ENCODE results near the gene RUNX1.

The RUNX1 gene

GRCh38 chr21:34892209-34892608 is 156.9 kb downstream of the RUNX1 start:
- no peak for DNase-seq

- DNase-seq: no peak
Observed at GRCh38 chr21:34891613-34891943, 157.5 kb downstream of the RUNX1 start.

- peak; percentile 58 for DNase-seq
Observed at GRCh38 chr21:34890724-34891612, 158.1 kb downstream of the RUNX1 start.

- DNase-seq: no peak
Observed at GRCh38 chr21:34890470-34890723, 158.7 kb downstream of the RUNX1 start.

DNA sequence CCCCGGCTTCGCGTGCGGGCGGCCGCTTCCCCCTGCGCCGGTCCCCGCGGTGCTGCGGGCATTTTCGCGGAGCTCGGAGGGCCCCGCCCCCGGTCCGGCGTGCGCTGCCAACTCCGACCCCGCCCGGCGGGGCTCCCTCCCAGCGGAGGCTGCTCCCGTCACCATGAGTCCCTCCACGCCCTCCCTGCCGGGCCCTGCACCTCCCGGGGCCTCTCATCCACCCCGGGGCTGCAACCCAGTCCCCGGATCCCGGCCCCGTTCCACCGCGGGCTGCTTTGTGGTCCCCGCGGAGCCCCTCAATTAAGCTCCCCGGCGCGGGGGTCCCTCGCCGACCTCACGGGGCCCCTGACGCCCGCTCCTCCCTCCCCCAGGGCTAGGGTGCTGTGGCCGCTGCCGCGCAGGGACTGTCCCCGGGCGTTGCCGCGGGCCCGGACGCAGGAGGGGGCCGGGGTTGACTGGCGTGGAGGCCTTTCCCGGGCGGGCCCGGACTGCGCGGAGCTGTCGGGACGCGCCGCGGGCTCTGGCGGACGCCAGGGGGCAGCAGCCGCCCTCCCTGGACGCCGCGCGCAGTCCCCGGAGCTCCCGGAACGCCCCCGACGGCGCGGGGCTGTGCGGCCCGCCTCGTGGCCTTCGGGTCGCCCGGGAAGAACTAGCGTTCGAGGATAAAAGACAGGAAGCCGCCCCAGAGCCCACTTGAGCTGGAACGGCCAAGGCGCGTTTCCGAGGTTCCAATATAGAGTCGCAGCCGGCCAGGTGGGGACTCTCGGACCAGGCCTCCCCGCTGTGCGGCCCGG is 159.2 kb downstream of the RUNX1 start:
- DNase-seq: peak; percentile 87

DNA sequence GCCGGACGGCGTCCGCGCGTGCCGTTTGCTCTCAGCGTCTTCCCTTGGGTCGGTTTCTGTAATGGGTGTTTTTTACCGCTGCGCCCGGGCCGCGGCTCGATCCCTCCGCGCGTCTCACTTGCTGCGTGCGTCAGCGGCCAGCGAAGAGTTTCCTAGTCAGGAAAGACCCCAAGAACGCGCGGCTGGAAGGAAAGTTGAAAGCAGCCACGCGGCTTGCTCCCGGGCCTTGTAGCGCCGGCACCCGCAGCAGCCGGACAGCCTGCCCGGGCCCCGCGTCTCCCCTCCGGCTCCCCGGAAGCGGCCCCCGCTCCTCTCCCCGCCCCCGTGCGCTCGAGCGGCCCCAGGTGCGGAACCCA is 159.8 kb downstream of the RUNX1 start:
- peak; percentile 75 for DNase-seq

DNA sequence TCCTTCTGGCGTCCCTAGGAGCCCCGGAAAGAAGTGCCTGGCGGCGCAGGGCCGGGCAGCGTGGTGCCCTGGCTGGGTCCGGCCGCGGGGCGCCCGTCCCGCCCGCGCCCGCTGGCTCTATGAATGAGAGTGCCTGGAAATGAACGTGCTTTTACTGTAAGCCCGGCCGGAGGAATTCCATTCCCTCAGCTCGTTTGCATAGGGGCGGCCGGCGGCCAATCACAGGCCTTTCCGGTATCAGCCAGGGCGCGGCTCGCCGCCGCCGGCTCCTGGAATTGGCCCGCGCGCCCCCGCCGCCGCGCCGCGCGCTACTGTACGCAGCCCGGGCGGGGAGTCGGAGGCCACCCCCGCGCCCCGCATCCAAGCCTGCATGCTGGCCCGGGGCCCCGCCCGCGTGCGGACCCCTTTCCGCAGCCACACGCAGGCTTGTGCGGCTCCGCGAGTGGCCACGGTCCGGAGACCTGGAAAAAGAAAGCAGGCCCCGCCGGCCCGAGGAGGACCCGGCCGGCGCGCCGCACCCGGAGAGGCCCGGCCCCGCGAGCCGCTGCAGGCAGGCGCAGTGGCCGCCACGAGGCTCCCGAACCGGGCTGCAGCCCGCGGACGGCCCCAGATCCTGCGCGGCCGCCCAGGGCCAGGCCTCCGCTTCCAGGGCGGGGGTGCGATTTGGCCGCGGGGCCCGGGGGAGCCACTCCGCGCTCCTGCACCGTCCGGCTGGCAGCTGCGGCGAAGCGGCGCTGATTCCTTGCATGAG is 160.4 kb downstream of the RUNX1 start:
- peak; percentile 98 for DNase-seq

DNA sequence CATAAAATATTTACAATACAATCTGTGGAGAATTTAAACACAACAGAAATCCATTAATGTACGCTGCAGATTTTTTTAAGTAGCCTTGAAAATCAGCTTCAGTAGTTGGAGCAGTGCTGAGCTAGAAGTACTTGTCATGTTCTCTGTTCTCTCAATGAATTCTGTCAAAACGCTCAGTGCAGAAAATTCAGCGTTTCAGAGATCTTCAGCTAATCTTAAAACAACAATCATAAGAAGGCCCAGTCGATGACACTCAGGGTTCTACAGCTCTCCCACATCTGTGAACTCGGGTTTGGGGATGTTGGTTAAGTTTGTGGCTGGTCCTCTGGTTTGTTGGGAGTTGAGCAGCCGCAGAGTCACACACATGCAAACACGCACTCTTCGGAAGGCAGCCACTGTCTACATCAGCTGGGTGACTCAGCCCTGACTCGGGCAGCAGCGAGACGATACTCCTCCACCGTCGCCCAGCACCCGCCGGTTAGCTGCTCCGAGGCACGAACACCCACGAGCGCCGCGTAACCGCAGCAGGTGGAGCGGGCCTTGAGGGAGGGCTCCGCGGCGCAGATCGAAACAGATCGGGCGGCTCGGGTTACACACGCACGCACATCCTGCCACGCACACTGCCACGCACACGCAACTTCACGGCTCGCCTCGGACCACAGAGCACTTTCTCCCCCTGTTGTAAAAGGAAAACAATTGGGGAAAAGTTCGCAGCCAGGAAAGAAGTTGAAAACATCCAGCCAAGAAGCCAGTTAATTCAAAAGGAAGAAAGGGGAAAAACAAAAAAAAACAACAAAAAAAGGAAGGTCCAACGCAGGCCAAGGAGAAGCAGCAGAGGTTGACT is 161.2 kb downstream of the RUNX1 start:
- peak; percentile 99 for DNase-seq

GRCh38 chr21:34887105-34887442 is 162.0 kb downstream of the RUNX1 start:
- DNase-seq: no peak

DNA sequence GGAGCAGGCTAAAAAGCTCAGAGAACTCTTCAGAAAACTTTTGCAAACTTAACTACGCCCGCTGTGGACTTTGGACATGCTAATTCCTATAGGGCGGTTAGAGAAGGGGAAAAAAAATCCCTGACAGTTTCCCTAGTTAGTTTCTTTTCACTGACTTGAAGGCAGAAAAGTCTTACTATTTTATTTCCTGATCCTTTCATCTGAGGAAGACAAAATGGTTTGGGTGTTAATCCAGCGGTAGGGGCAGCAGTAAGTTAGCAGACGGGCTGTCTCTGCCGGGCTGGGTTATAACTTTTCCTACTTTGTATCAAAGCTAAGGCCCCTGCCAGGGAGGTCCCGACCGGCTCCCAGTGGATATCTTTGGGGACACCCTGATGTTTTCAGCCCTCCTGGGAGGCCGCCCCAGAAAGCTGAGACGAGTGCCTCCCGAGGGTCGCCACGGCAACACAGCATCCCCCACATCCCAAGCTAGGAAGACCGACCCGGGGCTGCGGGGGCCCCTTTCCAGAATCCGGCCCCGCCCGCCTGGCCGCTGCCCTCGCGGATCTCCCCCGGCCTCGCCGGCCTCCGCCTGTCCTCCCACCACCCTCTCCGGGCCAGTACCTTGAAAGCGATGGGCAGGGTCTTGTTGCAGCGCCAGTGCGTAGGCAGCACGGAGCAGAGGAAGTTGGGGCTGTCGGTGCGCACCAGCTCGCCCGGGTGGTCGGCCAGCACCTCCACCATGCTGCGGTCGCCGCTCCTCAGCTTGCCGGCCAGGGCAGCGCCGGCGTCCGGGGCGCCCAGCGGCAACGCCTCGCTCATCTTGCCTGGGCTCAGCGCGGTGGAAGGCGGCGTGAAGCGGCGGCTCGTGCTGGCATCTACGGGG is 162.6 kb downstream of the RUNX1 start:
- no peak for DNase-seq

DNA sequence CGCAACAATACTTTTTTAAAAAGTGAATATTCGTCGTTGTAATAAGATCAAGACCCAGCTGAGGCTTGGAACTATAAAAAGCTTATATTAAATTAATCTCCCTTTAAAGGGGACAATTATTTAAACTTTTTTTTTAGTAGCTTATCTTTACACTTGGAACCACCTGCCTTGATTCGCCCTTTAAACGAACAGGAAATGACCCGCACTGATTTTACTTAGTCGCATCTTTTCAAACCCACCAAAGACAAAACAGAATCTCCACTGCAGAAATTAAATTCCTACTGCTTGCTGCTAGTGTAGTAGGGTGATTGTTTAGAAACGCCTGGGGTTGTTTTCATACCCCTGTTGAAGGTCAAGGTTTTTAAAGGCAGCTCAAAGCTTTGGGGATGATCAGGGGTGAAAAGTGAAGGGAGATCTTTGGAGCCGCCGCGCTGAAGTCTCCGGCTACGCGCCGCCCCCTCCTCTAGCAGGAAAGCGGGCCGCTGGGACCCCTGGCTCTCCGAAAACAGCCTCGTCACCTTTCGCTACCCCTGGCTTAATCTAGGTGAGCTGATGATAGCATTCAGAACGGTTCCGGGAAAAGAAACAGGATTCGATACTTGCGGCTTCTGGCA is 163.4 kb downstream of the RUNX1 start:
- DNase-seq: no peak

DNA sequence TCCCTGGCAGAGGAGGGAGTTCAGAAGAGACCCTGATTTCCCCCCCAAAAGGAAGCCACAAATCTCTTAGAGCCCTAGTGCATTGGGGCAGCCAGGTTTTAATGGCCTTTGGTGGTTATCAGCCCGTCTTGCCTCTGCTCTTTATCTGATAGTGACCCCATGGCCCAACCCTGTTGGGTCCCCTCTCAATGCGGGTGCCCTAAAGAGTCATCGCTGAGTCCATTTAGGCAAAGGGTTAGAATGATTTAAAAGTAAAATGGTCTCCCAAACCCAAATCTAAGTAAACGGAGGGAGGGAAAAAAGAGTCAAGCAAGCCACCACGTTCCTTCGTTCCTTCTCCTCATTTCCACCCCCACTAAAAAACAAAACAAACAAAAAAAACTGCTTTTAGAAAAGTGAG is 164.0 kb downstream of the RUNX1 start:
- no peak for DNase-seq

DNA sequence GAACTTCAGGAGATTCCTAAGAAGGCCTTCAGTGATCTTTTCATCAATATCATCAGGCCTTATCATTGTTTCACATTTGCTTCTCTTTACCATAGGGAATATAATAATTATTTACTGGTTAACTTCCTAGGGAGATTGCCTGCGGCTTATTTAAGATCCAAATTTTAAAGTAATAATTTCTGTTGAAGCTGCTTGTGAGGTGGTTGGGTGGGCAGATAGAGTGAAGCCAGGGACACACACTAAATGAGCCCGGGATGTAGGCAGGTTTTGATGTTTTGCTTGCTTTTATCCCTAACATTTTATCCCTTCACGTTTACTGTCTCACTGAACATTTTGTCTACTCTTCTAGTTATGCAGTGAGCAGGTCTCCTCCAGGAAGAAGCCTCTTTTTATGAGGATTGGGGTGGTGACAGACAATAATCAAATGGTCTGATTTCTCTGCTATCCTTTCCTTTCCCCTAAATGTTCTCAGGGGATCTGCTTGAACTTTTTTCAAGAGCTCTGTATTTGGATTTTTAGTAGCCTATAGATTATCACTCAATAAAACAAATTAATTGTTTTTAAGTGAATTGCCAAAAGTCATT is 164.7 kb downstream of the RUNX1 start:
- DNase-seq: no peak

DNA sequence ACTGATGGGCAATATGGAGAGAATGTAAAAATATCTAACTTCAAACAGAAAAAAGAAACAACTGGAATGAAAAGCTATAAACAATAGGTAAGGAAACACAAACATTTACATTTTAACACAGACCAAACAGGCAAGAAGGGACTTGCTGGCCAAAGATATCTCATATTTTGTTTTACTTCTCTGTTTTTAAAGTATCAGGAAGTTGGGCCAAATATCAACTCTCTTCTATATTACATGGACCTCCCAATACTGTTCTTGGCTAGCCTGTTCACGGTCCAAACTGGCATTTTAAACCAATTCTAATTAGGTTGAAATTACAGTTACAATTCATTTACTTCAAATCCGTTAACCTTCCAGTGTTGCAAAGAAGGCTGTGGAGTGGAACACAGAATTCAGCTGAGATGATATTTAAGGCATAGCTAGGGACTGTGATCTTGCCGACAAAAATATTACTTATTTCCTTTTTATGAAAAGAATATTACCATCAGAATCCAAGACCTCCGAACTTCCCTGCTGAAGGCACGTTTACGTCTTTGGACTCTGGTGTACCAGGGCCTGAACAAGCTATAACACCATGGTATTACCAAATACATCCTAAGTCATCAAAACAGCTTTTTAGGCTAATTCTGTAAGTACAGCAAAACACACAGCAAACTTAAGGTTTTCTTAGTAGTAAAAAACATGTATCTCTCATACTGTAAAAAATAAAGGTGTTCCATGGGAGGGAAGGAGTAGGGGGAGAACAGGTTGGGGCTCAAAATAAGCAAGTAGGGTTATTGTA is 165.4 kb downstream of the RUNX1 start:
- DNase-seq: no peak

- DNase-seq: no peak
Observed at GRCh38 chr21:34882719-34883131, 166.4 kb downstream of the RUNX1 start.

DNA sequence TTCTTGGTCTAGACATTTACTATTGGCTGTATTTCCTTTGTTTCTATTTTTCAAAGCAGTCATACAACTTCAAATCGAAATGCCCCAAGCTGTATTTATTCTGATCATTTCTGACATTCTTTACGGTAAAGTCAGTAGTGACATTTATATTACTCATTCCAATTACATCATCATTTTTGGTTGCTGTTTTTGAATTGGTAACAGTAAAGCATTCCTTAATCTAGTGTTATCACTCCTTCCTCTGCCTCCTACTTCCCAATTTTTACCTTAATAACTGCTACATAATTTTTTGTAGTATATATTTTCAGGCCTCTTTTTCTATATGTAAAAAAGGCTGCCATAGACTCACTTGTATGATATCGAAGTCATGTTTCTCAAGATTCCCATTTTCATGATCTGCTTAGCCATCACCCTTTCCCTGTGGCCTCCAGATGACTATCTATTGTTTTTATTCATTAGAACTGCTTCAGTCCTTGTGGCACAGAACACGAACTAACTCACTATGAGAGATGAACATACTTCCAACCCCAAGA is 167.2 kb downstream of the RUNX1 start:
- DNase-seq: peak; percentile 95

- DNase-seq: peak; percentile 91
Observed at GRCh38 chr21:34881421-34881820, 167.7 kb downstream of the RUNX1 start.

GRCh38 chr21:34880401-34880800 is 168.7 kb downstream of the RUNX1 start:
- DNase-seq: no peak

- DNase-seq: no peak
Observed at GRCh38 chr21:34878940-34879339, 170.2 kb downstream of the RUNX1 start.

- no peak for DNase-seq
Observed at GRCh38 chr21:34878501-34878900, 170.6 kb downstream of the RUNX1 start.
